Measurements from ENCODE around the gene TBC1D9B. TPM values are rescaled to one million over a fixed set of nuclear protein-coding genes. Genes with fewer than 3 reads are reported as not detected.

Gene TBC1D9B
- total RNA-seq, 1 donor from 2014 or later, result 95.0 TPM

Other genes with a start within 250 kb of the TBC1D9B start
- 0.32 and 0.57 TPM in 2 replicates for gene CBY3, start 226.9 kb downstream of the TBC1D9B start, total RNA-seq
- 547 and 558 TPM in 2 replicates for gene CANX, start 208.9 kb downstream of the TBC1D9B start, total RNA-seq
- 33.3 and 36.2 TPM in 2 replicates for gene MAML1, start 175.1 kb downstream of the TBC1D9B start, total RNA-seq
- gene LTC4S, start 113.9 kb downstream of the TBC1D9B start, total RNA-seq, result 2.3 and 3.1 TPM in 2 replicates
- gene MGAT4B, start 101.0 kb downstream of the TBC1D9B start, total RNA-seq, result 82.5 and 86.8 TPM in 2 replicates
- gene SQSTM1, start 87.0 kb downstream of the TBC1D9B start, total RNA-seq, result 105 and 120 TPM in 2 replicates
- 18.7 and 21.0 TPM in 2 replicates for gene MRNIP, start 49.1 kb downstream of the TBC1D9B start, total RNA-seq
- gene RNF130, start 163.9 kb upstream of the TBC1D9B start, total RNA-seq, result 5.3 and 5.5 TPM in 2 replicates